IMR-90 (cell line): ENCODE results near the gene MYADM. TPM values are rescaled to one million over a fixed set of nuclear protein-coding genes. Genes with fewer than 3 reads are reported as not detected.

ENCODE experiments used
- ATAC-seq: fragments of 200-7000 bp; cut with Tn5 transposase; 2 replicates; pipeline ENCODE4 v1.9.1; 2020; ENCODE audit warnings: low read depth, mild to moderate bottlenecking, moderate library complexity
- BruUV-seq: library from RNA; stranded (reverse); fragments of 400-500 nt; replicated peaks from 2 replicates; lab custom pipeline; 2021; lab: Mats Ljungman, UMichigan
- CTCF ChIA-PET: fragments of 300-600 bp; formaldehyde crosslinking; extraction: SDS; loops from one replicate; lab custom pipeline; 2021; ENCODE audit warnings: antibody characterized with exemption; lab: Yijun Ruan, JAX
- POLR2A ChIA-PET: fragments of 300-600 bp; sonication (Branson Sonifier 250); formaldehyde crosslinking; loops from one replicate; lab custom pipeline; 2022; ENCODE audit warnings: antibody characterized with exemption; ENCODE audit not compliant: unreplicated experiment; lab: Charles Lee
- DNase-seq: peaks from one replicate; pipeline ENCODE4 v3.0.0; 2013
- H2AFZ ChIP-seq: replicated peaks from 2 replicates; pipeline ENCODE3; 2013; ENCODE audit warnings: low read length, mild to moderate bottlenecking; ENCODE audit not compliant: poor library complexity
- H2AK5ac ChIP-seq: 2 replicates; pipeline ENCODE4 v1.6.1; 2013; ENCODE audit warnings: low read depth, low read length, inconsistent platforms
- H2AK9ac ChIP-seq: replicated peaks from 2 replicates; pipeline ENCODE3; 2013; ENCODE audit warnings: mild to moderate bottlenecking, low read depth, low read length, moderate library complexity; ENCODE audit not compliant: poor library complexity
- H2BK120ac ChIP-seq: 2 replicates; pipeline ENCODE4 v1.6.1; 2013; ENCODE audit warnings: low read depth, low read length, inconsistent platforms
- H2BK15ac ChIP-seq: 3 replicates; pipeline ENCODE4 v1.6.1; 2013; ENCODE audit warnings: low read depth, low read length, inconsistent platforms
- H2BK20ac ChIP-seq: 2 replicates; pipeline ENCODE4 v1.6.1; 2013; ENCODE audit warnings: low read depth, mild to moderate bottlenecking, inconsistent platforms, low read length, moderate library complexity
- H2BK5ac ChIP-seq: 2 replicates; pipeline ENCODE4 v1.6.1; 2013; ENCODE audit warnings: mild to moderate bottlenecking, low read depth, low read length, inconsistent platforms; ENCODE audit not compliant: poor library complexity, severe bottlenecking
- H3K14ac ChIP-seq: replicated peaks from 2 replicates; pipeline ENCODE4 v1.6.1; 2013; ENCODE audit warnings: low read depth, low read length, inconsistent platforms
- H3K18ac ChIP-seq: 2 replicates; pipeline ENCODE4 v1.6.1; 2013; ENCODE audit warnings: low read depth, low read length, control low read depth
- H3K23ac ChIP-seq: 2 replicates; pipeline ENCODE4 v1.6.1; 2013; ENCODE audit warnings: low read depth, low read length, inconsistent platforms
- H3K27ac ChIP-seq: 2 replicates; pipeline ENCODE4 v1.5.1; 2013; ENCODE audit warnings: mild to moderate bottlenecking, control low read depth, low read length; ENCODE audit not compliant: insufficient read depth
- H3K27me3 ChIP-seq: 2 replicates; pipeline ENCODE4 v1.6.1; 2013; ENCODE audit warnings: low read length; ENCODE audit not compliant: control insufficient read depth, insufficient read depth
- H3K36me3 ChIP-seq: 2 replicates; pipeline ENCODE4 v1.6.1; 2013; ENCODE audit warnings: low read length, mixed read lengths; ENCODE audit not compliant: control insufficient read depth, insufficient read depth
- H3K4ac ChIP-seq: 2 replicates; pipeline ENCODE4 v1.6.1; 2013; ENCODE audit warnings: low read depth, low read length, inconsistent platforms
- H3K4me1 ChIP-seq: 2 replicates; pipeline ENCODE4 v1.6.1; 2013; ENCODE audit warnings: low read length, mixed read lengths; ENCODE audit not compliant: control insufficient read depth, insufficient read depth
- H3K4me2 ChIP-seq: 2 replicates; pipeline ENCODE4 v1.6.1; 2013; ENCODE audit warnings: low read depth, mild to moderate bottlenecking, control low read depth, low read length, moderate library complexity
- H3K4me3 ChIP-seq: 2 replicates; pipeline ENCODE4 v1.5.1; 2013; ENCODE audit warnings: low read depth, mild to moderate bottlenecking, control low read depth, low read length, moderate library complexity; ENCODE audit not compliant: insufficient read depth
- H3K56ac ChIP-seq: 2 replicates; pipeline ENCODE4 v1.6.1; 2013; ENCODE audit warnings: low read length, inconsistent platforms; ENCODE audit not compliant: insufficient read depth; ENCODE audit errors: extremely low read depth
- H3K79me1 ChIP-seq, 2 experiments: 2 replicates each; pipeline ENCODE4 v1.6.1; 2013; ENCODE audit warnings: low read length in 2 of 2, inconsistent platforms in 1 of 2, low read depth in 1 of 2
- H3K9ac ChIP-seq: 2 replicates; pipeline ENCODE4 v1.6.1; 2013; ENCODE audit warnings: low read depth, low read length, control low read depth
- H3K9me1 ChIP-seq: 2 replicates; pipeline ENCODE4 v1.6.1; 2013; ENCODE audit warnings: low read length, inconsistent platforms; ENCODE audit not compliant: insufficient read depth
- H3K9me3 ChIP-seq: 2 replicates; pipeline ENCODE4 v1.6.1; 2013; ENCODE audit warnings: low read length; ENCODE audit not compliant: control insufficient read depth, insufficient read depth
- H4K20me1 ChIP-seq: 2 replicates; pipeline ENCODE4 v1.6.1; 2013; ENCODE audit warnings: low read length, inconsistent platforms; ENCODE audit not compliant: insufficient read depth
- H4K5ac ChIP-seq: 2 replicates; pipeline ENCODE4 v1.6.1; 2013; ENCODE audit warnings: mild to moderate bottlenecking, low read depth, low read length, control low read depth
- H4K8ac ChIP-seq, 2 experiments: 2 replicates each; pipeline ENCODE4 v1.6.1; 2013; ENCODE audit warnings: low read depth in 2 of 2, low read length in 2 of 2, control low read depth in 1 of 2, inconsistent platforms in 1 of 2
- H4K91ac ChIP-seq: 2 replicates; pipeline ENCODE4 v1.6.1; 2013; ENCODE audit warnings: low read depth, low read length, inconsistent platforms; ENCODE audit not compliant: insufficient read depth
- BHLHE40 ChIP-seq: fragments of 150-350 bp; IDR thresholded peaks from 2 replicates; pipeline ENCODE4 v1.6.1; 2016; ENCODE audit warnings: mild to moderate bottlenecking, low read depth, low read length
- CHD1 ChIP-seq: IDR thresholded peaks from 2 replicates; pipeline ENCODE4 v1.6.1; 2012; ENCODE audit warnings: low read depth, low read length, improper control_type of control experiment
- CTCF ChIP-seq: conservative IDR thresholded peaks from 2 replicates; pipeline ENCODE4 v1.5.1; 2012; ENCODE audit warnings: mild to moderate bottlenecking, low read depth, low read length, improper control_type of control experiment
- FOS ChIP-seq: fragments of 150-350 bp; IDR thresholded peaks from 2 replicates; pipeline ENCODE4 v1.6.1; 2016; ENCODE audit warnings: low read depth, low read length
- MAFK ChIP-seq: IDR thresholded peaks from 2 replicates; pipeline ENCODE4 v1.6.1; 2012; ENCODE audit warnings: low read depth, low read length, improper control_type of control experiment
- MAZ ChIP-seq: IDR thresholded peaks from 2 replicates; pipeline ENCODE4 v1.6.1; 2012; ENCODE audit warnings: low read depth, mild to moderate bottlenecking, low read length, improper control_type of control experiment, moderate library complexity, borderline replicate concordance
- MXI1 ChIP-seq: IDR thresholded peaks from 2 replicates; pipeline ENCODE4 v1.6.1; 2012; ENCODE audit warnings: low read depth, mild to moderate bottlenecking, low read length, moderate library complexity, borderline replicate concordance
- POLR2A ChIP-seq: IDR thresholded peaks from 2 replicates; pipeline ENCODE4 v1.6.1; 2012; ENCODE audit warnings: mild to moderate bottlenecking, low read depth, low read length
- RAD21 ChIP-seq: IDR thresholded peaks from 2 replicates; pipeline ENCODE4 v1.6.1; 2012; ENCODE audit warnings: low read length, improper control_type of control experiment
- RFX5 ChIP-seq: IDR thresholded peaks from 2 replicates; pipeline ENCODE4 v1.8.0; 2012; ENCODE audit warnings: low read depth, mild to moderate bottlenecking, low read length, moderate library complexity
- WGBS, 2 experiments: methylation state at CpG; one replicate each; pipeline versions ENCODE4 v1.1.5 to v1.1.7; 2013; ENCODE audit warnings: missing lambda C conversion rate in 2 of 2; ENCODE audit not compliant: insufficient read length in 1 of 2; ENCODE audit errors: extremely low coverage in 2 of 2; 5-methylcytosine and 5-hydroxymethylcytosine counted together
- dilution Hi-C: fragments of 300-500 bp; cut with HindIII; formaldehyde crosslinking; loops from one replicate; pipeline ENCODE4 v1.14.3; 2018; ENCODE audit warnings: low sequenced_read_pairs; ENCODE audit not compliant: unreplicated experiment
- in situ Hi-C: fragments of 300-500 bp; cut with MboI; formaldehyde crosslinking; loops from 3 replicates; pipeline ENCODE4 v1.14.3; 2019; ENCODE audit warnings: low sequenced_read_pairs, inconsistent platforms, mixed read lengths
- intact Hi-C: fragments of 100-400 bp; cut with micrococcal nuclease; formaldehyde crosslinking; loops from 2 replicates; pipeline ENCODE4 v1.10.0; 2022
- polyA plus RNA-seq, 3 experiments: library from polyadenylated mRNA; depleted of rRNA; stranded (reverse); fragments of >200 nt; gene quantifications; 2 replicates each; pipeline ENCODE4 v1.2.3, GENCODE V29; 2012; ENCODE audit warnings: low replicate concordance in 1 of 3
- total RNA-seq: library from RNA; depleted of rRNA; stranded (reverse); fragments of >200 nt; gene quantifications from 2 replicates; pipeline ENCODE4 v1.2.3, GENCODE V29; 2012

The MYADM gene
- total and polyA plus RNA-seq, 2 of the 4 experiments (the other 2 are of a cell fraction) = 4.8 to 96.1 TPM

- H4K20me1 ChIP-seq = peaks cover 36% of the 10 kb centered on the region
- dilution Hi-C loops (no loop called here), intact Hi-C loops (loop anchor here (1.0 to 10.0 kb wide), 2 partner anchors 236 to 268 kb away; partner anchors contain the start of genes CNOT3, NDUFA3 and OSCAR), in situ Hi-C loops (no loop called here)
- peak overlapping the region; percentile 88 for H3K23ac ChIP-seq
- H3K9me3 ChIP-seq = no peaks in the 10 kb centered on the region
- peak overlapping the region; percentile 95 for H4K5ac ChIP-seq
- H3K27ac ChIP-seq = peak overlapping the region; percentile 97
- peak; percentile 84 for DNase-seq
- H2AK5ac ChIP-seq = peak overlapping the region; percentile 99
- H3K27me3 ChIP-seq = no peaks in the 10 kb centered on the region
- peaks cover 3 to 48% of the 10 kb centered on the region in 2 experiments for H3K79me1 ChIP-seq
- POLR2A ChIA-PET = interaction anchor here (0.7 to 1.1 kb wide), 2 partner anchors 22 to 1785 kb away, joined by 3 to 5 read pairs; partner anchors contain the start of gene U2AF2
- H2BK120ac ChIP-seq = peak overlapping the region; percentile 84
- 0% methylated on average over 10 of the region's 75 CpGs; no CpG with 5 or more reads in 1 of the 2 experiments for WGBS, 2 experiments
- no peak for TF ChIP-seq RAD21
- TF ChIP-seq FOS = no peak
- peak; percentile 58; the same call in 1 of the 2 replicates for TF ChIP-seq BHLHE40
- no peak for TF ChIP-seq RFX5
- TF ChIP-seq CHD1 = peak; percentile 40; the same call in 1 of the 2 replicates
- peak; percentile 50; the same call in 1 of the 2 replicates for TF ChIP-seq MXI1
- peak; percentile 55; the same call in 1 of the 2 replicates for TF ChIP-seq MAZ
- TF ChIP-seq POLR2A = peak; percentile 80
- 0 out of 2 replicates have a peak, but pooled peaks have one; percentile 14 for TF ChIP-seq CTCF
- TF ChIP-seq MAFK = no peak
- ATAC-seq = peak; percentile 64
- peak overlapping the region; percentile 62; the same call in 1 of the 3 replicates for H2BK15ac ChIP-seq
- peak overlapping the region; percentile 100 for H2AK9ac ChIP-seq
- no TSS peak for BruUV-seq
- 0 out of 2 replicates have a peak overlapping the region, but pooled peaks have one; percentile 16 for H2BK20ac ChIP-seq
- peak overlapping the region; percentile 89 for H2BK5ac ChIP-seq
- peak overlapping the region; percentile 97 for H4K91ac ChIP-seq
- peak overlapping the region; percentile 81 for H3K56ac ChIP-seq
- H3K9me1 ChIP-seq = peaks cover 12% of the 10 kb centered on the region; the same call in 1 of the 2 replicates
- H4K8ac ChIP-seq = peak overlapping the region; percentile 64 to 92
- peak overlapping the region; percentile 95 for H3K4me3 ChIP-seq
- H3K36me3 ChIP-seq = peaks cover 24% of the 10 kb centered on the region
- H3K9ac ChIP-seq = peak overlapping the region; percentile 98
- peak overlapping the region; percentile 100 for H3K14ac ChIP-seq
- peaks cover 7% of the 10 kb centered on the region for H3K4me1 ChIP-seq
- peak overlapping the region; percentile 99 for H3K4me2 ChIP-seq
- peak overlapping the region; percentile 97 for H3K18ac ChIP-seq
- H3K4ac ChIP-seq = peak overlapping the region; percentile 99
- CTCF ChIA-PET = no interaction called here
- H2AFZ ChIP-seq = peak overlapping the region; percentile 86
Observed at GRCh38 chr19:53868892-53869804, 1.5 kb downstream of the MYADM start.
